Duodenal mucosa (tissue), 2 donors: ENCODE results near the gene SPAAR.

Source experiments
- H3K27ac ChIP-seq: one replicate; pipeline ENCODE4 v1.7.0; 2013; ENCODE audit warnings: low read depth, low read length
- H3K27me3 ChIP-seq, 2 donors: one replicate each; pipeline ENCODE4 v1.7.0; 2013; ENCODE audit warnings: low read length in 2 of 2, control low read depth in 1 of 2; ENCODE audit not compliant: insufficient read depth in 2 of 2, control insufficient read depth in 1 of 2
- H3K36me3 ChIP-seq, 2 donors: one replicate each; pipeline ENCODE4 v1.7.0; 2013; ENCODE audit warnings: low read length in 2 of 2, control low read depth in 1 of 2; ENCODE audit not compliant: insufficient read depth in 2 of 2, control insufficient read depth in 1 of 2
- H3K4me1 ChIP-seq, 2 donors: one replicate each; pipeline ENCODE4 v1.7.0; 2013; ENCODE audit warnings: low read length in 2 of 2, control low read depth in 1 of 2; ENCODE audit not compliant: insufficient read depth in 2 of 2, control insufficient read depth in 1 of 2
- H3K4me3 ChIP-seq, 2 donors: one replicate each; pipeline ENCODE4 v1.7.0; 2013; ENCODE audit warnings: low read length in 2 of 2, low read depth in 1 of 2
- H3K9ac ChIP-seq, 2 donors: one replicate each; pipeline ENCODE4 v1.7.0; 2013; ENCODE audit warnings: low read length in 2 of 2, low read depth in 1 of 2
- H3K9me3 ChIP-seq, 2 donors: one replicate each; pipeline ENCODE4 v1.7.0; 2013; ENCODE audit warnings: low read length in 2 of 2, control low read depth in 1 of 2; ENCODE audit not compliant: control insufficient read depth in 1 of 2

SPAAR gene

GRCh38 chr9:35919212-35920008 is 10.1 kb downstream of the SPAAR start:
- H3K4me3 ChIP-seq, result no peak overlapping the region
- peaks cover 61 to 63% of the 10 kb centered on the region in 2 donors for H3K4me1 ChIP-seq
- no peaks in the 10 kb centered on the region for H3K27me3 ChIP-seq
- no peak overlapping the region for H3K9ac ChIP-seq
- no peaks in the 10 kb centered on the region for H3K36me3 ChIP-seq
- peak overlapping the region; percentile 63 for H3K27ac ChIP-seq
- H3K9me3 ChIP-seq, result no peaks in the 10 kb centered on the region

GRCh38 chr9:35920051-35920620 is 10.8 kb downstream of the SPAAR start:
- H3K9ac ChIP-seq, result no peak overlapping the region
- H3K4me1 ChIP-seq, result peaks cover 55 to 58% of the 10 kb centered on the region in 2 donors
- no peaks in the 10 kb centered on the region for H3K9me3 ChIP-seq
- H3K27me3 ChIP-seq, result no peaks in the 10 kb centered on the region
- peak overlapping the region; percentile 63 for H3K27ac ChIP-seq
- no peaks in the 10 kb centered on the region for H3K36me3 ChIP-seq
- no peak overlapping the region for H3K4me3 ChIP-seq

- Histone ChIP-seq H3K4me3 (no peak overlapping the region), H3K36me3 (no peaks in the 10 kb centered on the region), H3K9ac (no peak overlapping the region), H3K4me1 (peaks cover 33 to 35% of the 10 kb centered on the region in 2 donors), H3K9me3 (no peaks in the 10 kb centered on the region), H3K27me3 (no peaks in the 10 kb centered on the region), H3K27ac (peak overlapping the region; percentile 26)
These were observed 14.3 kb downstream of the SPAAR start for GRCh38 chr9:35923598-35923926.

GRCh38 chr9:35923927-35924763 is 14.9 kb downstream of the SPAAR start:
- Histone ChIP-seq H3K9ac (no peak overlapping the region), H3K9me3 (no peaks in the 10 kb centered on the region), H3K27ac (peak overlapping the region; percentile 26), H3K4me3 (no peak overlapping the region), H3K27me3 (no peaks in the 10 kb centered on the region), H3K4me1 (peaks cover 29 to 30% of the 10 kb centered on the region in 2 donors), H3K36me3 (no peaks in the 10 kb centered on the region)

- H3K27me3 ChIP-seq, result no peaks in the 10 kb centered on the region
- no peaks in the 10 kb centered on the region for H3K9me3 ChIP-seq
- H3K4me3 ChIP-seq, result no peak overlapping the region
- no peaks in the 10 kb centered on the region for H3K36me3 ChIP-seq
- H3K4me1 ChIP-seq, result peaks cover 4 to 6% of the 10 kb centered on the region in 2 donors
- no peak overlapping the region for H3K27ac ChIP-seq
- no peak overlapping the region for H3K9ac ChIP-seq
These were observed 19.5 kb downstream of the SPAAR start for GRCh38 chr9:35928591-35929452.

GRCh38 chr9:35929453-35929718 is 20.1 kb downstream of the SPAAR start:
- Histone ChIP-seq H3K36me3 (no peaks in the 10 kb centered on the region), H3K27ac (no peak overlapping the region), H3K4me3 (no peak overlapping the region), H3K9ac (no peak overlapping the region), H3K27me3 (no peaks in the 10 kb centered on the region), H3K9me3 (no peaks in the 10 kb centered on the region), H3K4me1 (peaks cover 0 to under 1% of the 10 kb centered on the region in 2 donors)

- H3K9me3 ChIP-seq, result no peaks in the 10 kb centered on the region
- H3K27ac ChIP-seq, result no peak overlapping the region
- no peaks in the 10 kb centered on the region for H3K27me3 ChIP-seq
These were observed 21.2 kb downstream of the SPAAR start for GRCh38 chr9:35930521-35930920.

GRCh38 chr9:35930989-35931388 is 21.7 kb downstream of the SPAAR start:
- H3K4me3 ChIP-seq, result no peak overlapping the region
- no peaks in the 10 kb centered on the region for H3K4me1 ChIP-seq
- H3K27ac ChIP-seq, result no peak overlapping the region
- no peaks in the 10 kb centered on the region for H3K36me3 ChIP-seq
- no peaks in the 10 kb centered on the region for H3K27me3 ChIP-seq
- H3K9ac ChIP-seq, result no peak overlapping the region
- no peaks in the 10 kb centered on the region for H3K9me3 ChIP-seq

More at GRCh38 chr9:35930521-35930920, 21.2 kb downstream of the SPAAR start:
- Histone ChIP-seq H3K36me3 (no peaks in the 10 kb centered on the region), H3K4me1 (no peaks in the 10 kb centered on the region), H3K9ac (no peak overlapping the region), H3K4me3 (no peak overlapping the region)

- Histone ChIP-seq H3K27ac (no peak overlapping the region), H3K27me3 (no peaks in the 10 kb centered on the region), H3K9ac (no peak overlapping the region), H3K4me1 (no peaks in the 10 kb centered on the region), H3K4me3 (no peak overlapping the region), H3K9me3 (no peaks in the 10 kb centered on the region), H3K36me3 (no peaks in the 10 kb centered on the region)
These were observed 23.4 kb downstream of the SPAAR start for GRCh38 chr9:35932735-35933134.
